Type B pancreatic cell (in vitro differentiated cells): ENCODE results near the gene OSBPL1A. TPM values are rescaled to one million over a fixed set of nuclear protein-coding genes. Genes with fewer than 3 reads are reported as not detected.
A peak's percentile ranks its signal among the peaks of the same experiment; 100 is the strongest.

ENCODE experiments used
- DNase-seq: peaks from one replicate; pipeline ENCODE4 v3.0.0; 2021; ENCODE audit warnings: mixed read lengths; ENCODE audit not compliant: unreplicated experiment; ENCODE audit errors: extremely low spot score
- H3K27ac Mint-ChIP-seq: 2 replicates; pipeline ENCODE4 v1.8.0; 2021; ENCODE audit warnings: mild to moderate bottlenecking, mixed read lengths
- H3K27me3 Mint-ChIP-seq: 2 replicates; pipeline ENCODE4 v1.8.0; 2021; ENCODE audit warnings: mixed read lengths
- H3K36me3 Mint-ChIP-seq: 2 replicates; pipeline ENCODE4 v1.8.0; 2021; ENCODE audit warnings: mixed read lengths
- H3K4me1 Mint-ChIP-seq: one replicate; pipeline ENCODE4 v1.8.0; 2021; ENCODE audit warnings: mixed read lengths; ENCODE audit not compliant: unreplicated experiment
- H3K4me3 Mint-ChIP-seq: 2 replicates; pipeline ENCODE4 v1.8.0; 2021; ENCODE audit warnings: mild to moderate bottlenecking, mixed read lengths
- H3K9me3 Mint-ChIP-seq: 2 replicates; pipeline ENCODE4 v1.8.0; 2021; ENCODE audit warnings: mixed read lengths
- total RNA-seq: library from RNA; stranded (reverse); gene quantifications from 2 replicates; pipeline ENCODE4 v1.2.1, GENCODE V29; 2021; ENCODE audit warnings: low replicate concordance
- TF ChIP-seq, protein P1 (sequence below): fragments of 200-600 bp; sonication (generic); conservative IDR thresholded peaks from 2 replicates; pipeline ENCODE4 v1.5.0; 2021; ENCODE audit warnings: antibody characterized with exemption, mild to moderate bottlenecking

The OSBPL1A gene
- total RNA-seq, 1 donor from 2014 or later = 42.7 TPM

DNA sequence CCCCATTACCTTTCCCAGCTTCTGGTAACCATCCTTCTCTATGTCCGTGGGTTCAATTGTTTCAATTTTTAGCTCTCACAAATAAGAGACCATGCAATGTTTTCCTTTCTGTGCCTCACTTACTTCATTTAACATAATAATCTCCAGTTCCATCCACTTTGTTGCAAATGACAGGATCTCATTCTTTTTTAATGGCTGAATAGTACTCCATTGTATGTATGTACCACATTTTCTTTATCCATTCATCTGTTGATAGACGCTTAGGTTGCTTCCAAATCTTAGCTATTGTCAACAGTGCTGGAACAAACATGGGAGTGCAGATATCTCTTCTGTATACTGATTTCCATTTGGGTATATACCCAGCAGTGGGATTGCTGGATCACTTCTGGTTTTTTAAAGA, 256.9 kb downstream of the OSBPL1A start:
- H3K4me3 Mint-ChIP-seq = peak overlapping the region; percentile 60
- TF ChIP-seq, protein P1, sequence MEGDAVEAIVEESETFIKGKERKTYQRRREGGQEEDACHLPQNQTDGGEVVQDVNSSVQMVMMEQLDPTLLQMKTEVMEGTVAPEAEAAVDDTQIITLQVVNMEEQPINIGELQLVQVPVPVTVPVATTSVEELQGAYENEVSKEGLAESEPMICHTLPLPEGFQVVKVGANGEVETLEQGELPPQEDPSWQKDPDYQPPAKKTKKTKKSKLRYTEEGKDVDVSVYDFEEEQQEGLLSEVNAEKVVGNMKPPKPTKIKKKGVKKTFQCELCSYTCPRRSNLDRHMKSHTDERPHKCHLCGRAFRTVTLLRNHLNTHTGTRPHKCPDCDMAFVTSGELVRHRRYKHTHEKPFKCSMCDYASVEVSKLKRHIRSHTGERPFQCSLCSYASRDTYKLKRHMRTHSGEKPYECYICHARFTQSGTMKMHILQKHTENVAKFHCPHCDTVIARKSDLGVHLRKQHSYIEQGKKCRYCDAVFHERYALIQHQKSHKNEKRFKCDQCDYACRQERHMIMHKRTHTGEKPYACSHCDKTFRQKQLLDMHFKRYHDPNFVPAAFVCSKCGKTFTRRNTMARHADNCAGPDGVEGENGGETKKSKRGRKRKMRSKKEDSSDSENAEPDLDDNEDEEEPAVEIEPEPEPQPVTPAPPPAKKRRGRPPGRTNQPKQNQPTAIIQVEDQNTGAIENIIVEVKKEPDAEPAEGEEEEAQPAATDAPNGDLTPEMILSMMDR = no peak
- H3K36me3 Mint-ChIP-seq = peaks cover 7% of the 10 kb centered on the region
- H3K9me3 Mint-ChIP-seq = peaks cover 5% of the 10 kb centered on the region
- peaks cover 20% of the 10 kb centered on the region for H3K4me1 Mint-ChIP-seq
- no peaks in the 10 kb centered on the region for H3K27me3 Mint-ChIP-seq
- no peak for DNase-seq
- no peak overlapping the region for H3K27ac Mint-ChIP-seq

DNA sequence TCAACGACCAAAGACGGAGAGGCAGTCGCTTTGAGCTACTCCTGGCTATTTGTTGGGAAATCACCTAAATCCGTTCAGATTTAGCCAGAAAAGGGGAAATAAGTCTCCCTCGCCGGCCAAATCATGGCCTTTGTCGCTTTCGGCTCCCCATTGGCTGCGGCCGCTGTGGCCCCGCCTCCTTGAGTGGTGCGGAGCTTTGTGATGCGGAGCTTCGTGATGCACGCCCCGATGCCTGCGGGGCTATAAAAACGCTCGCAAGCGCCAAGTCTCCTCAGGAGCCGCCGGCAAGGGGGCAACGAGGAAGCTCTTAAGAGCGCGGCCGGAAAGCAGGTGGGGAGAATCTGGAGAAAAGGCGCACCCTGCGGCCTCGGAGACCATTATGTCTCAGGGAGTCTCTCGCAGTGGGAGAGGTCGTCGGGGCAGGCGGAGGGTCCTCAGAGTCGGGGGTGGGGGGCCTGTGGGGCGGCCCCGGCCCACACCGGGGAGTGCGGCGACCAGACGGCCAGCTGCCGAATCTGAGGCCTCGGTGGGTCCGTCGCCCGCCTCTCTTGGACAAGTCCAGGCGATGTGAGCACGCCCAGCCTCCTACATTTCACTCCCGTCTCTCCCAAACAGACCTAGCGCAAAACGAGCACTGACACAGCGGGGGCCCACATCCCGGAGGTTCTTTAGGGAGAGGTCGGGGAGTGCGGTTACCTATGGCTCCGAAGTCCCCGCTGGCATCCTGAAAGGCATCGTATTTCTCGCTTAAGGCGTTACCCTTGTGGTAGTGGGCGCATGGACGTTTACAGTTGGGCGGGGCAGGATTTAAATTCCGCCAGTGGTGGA, 258.6 kb downstream of the OSBPL1A start, which contains the start of gene CABYR:
Gene CABYR, plus strand, starts transcription at position 274 of the 828 bp plus-strand sequence. CDS start 4,053 bp downstream, outside the sequence.
- peak; percentile 85 for DNase-seq
- Mint-ChIP-seq H3K36me3 (peaks cover 2% of the 10 kb centered on the region), H3K27ac (peak within 1 kb of the TSS; percentile 96)

DNA sequence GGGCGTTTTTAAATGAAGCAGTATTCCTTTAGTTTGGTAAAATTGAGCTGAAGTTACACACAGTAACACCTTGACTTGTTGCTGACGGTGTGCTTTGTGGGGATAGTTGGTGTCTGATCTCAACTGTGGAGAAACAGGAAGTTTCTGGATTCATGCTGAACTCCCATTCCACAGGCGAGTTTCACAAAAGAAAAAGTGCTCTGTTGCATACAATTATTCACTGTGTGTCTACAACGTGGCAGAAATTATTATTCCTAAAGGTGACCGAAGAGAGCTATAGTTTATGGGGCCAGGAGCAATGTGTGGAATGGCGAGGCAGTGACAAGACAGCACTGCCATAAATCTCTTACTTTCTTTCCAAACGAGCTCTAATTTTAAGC, 259.2 kb downstream of the OSBPL1A start:
- H3K36me3 Mint-ChIP-seq = no peaks in the 10 kb centered on the region
- TF ChIP-seq, protein P1 = no peak
- H3K4me1 Mint-ChIP-seq = peaks cover 20% of the 10 kb centered on the region
- peak overlapping the region; percentile 96 for H3K4me3 Mint-ChIP-seq
- no peak for DNase-seq
- no peaks in the 10 kb centered on the region for H3K27me3 Mint-ChIP-seq
- H3K9me3 Mint-ChIP-seq = peaks cover 5% of the 10 kb centered on the region
- peak overlapping the region; percentile 96 for H3K27ac Mint-ChIP-seq

More for the DNA sequence above, 258.6 kb downstream of the OSBPL1A start, which contains the start of gene CABYR:
- Mint-ChIP-seq H3K9me3 (peaks cover 5% of the 10 kb centered on the region), H3K4me3 (peak within 1 kb of the TSS; percentile 96), H3K27me3 (no peaks in the 10 kb centered on the region), H3K4me1 (peaks cover 20% of the 10 kb centered on the region)
- TF ChIP-seq, protein P1 = peak; percentile 38

DNA sequence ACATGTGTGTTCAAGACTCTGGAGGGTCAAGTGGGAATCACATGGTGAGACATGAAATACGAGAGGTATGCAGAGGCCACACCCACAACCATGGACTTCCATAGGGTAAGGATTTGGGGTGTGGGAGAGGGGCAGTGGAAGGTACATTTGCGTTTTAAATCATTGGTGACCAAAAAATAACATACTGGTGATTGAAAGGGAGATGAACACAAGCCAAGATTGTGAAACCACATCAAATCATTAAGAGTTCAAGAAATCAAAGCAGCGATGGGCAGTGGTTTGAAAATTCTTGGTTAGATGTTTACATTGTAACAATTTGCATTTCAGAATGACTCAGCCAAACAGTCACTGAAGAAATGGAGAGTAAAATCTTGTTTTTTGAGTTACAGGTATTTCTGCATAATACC, 260.7 kb downstream of the OSBPL1A start:
- H3K9me3 Mint-ChIP-seq = peaks cover 5% of the 10 kb centered on the region
- peak overlapping the region; percentile 66 for H3K4me3 Mint-ChIP-seq
- TF ChIP-seq, protein P1 = no peak
- peaks cover 20% of the 10 kb centered on the region for H3K4me1 Mint-ChIP-seq
- no peaks in the 10 kb centered on the region for H3K36me3 Mint-ChIP-seq
- H3K27me3 Mint-ChIP-seq = no peaks in the 10 kb centered on the region
- DNase-seq = no peak
- H3K27ac Mint-ChIP-seq = peak overlapping the region; percentile 92

GRCh38 chr18:24130494-24130893, 267.1 kb downstream of the OSBPL1A start:
- Mint-ChIP-seq H3K4me3 (no peak overlapping the region), H3K27me3 (no peaks in the 10 kb centered on the region), H3K27ac (no peak overlapping the region), H3K4me1 (no peaks in the 10 kb centered on the region), H3K9me3 (no peaks in the 10 kb centered on the region), H3K36me3 (peaks cover 17% of the 10 kb centered on the region)
- TF ChIP-seq, protein P1 = no peak
- no peak for DNase-seq
